22Rv1 (cell line): Measurements from ENCODE around the gene CHST13.

Experiments used
- ZFX ChIP-seq: fragments of 450-650 bp; IDR thresholded peaks from 2 replicates; pipeline ENCODE4 v1.6.1; 2017; ENCODE audit warnings: antibody characterized with exemption, borderline replicate concordance
- TF ChIP-seq, protein P1 (sequence below): fragments of 450-650 bp; IDR thresholded peaks from 2 replicates; pipeline ENCODE4 v1.5.1; 2017; ENCODE audit warnings: mild to moderate bottlenecking

DNA sequence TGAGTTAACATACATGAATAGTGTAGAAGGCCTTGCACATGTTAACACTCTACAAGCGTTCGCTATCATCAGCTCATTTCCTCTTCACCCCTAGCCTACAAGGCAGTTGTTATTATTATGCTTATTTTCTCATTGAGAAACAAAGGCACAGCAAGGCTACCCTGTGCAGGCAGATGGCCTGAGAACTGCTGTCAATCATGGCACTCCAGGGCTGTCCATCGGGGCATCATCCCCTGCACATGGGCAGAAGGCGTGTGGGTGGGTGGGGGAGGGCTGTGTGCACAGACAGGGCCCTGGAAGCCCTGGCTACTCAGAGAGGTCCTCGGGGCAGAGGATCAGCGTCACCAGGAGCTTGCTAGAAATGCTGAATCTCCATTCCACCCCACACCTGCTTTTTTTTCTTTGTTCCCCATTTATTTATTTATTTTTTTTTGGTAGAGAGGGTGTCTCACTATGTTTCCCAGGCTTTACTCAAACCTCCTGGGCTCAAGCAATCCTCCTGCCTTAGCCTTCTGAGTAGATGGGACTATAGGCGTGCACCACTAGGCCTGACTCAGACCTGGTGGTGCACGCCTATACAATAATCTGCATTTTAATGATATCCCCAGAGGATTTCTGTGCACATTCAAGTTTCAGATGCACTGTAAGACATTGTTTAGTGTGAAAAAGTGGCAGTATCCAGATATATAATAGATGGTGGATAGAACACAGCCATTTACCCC lies 38.6 kb upstream of the CHST13 start:
- TF ChIP-seq, protein P1, sequence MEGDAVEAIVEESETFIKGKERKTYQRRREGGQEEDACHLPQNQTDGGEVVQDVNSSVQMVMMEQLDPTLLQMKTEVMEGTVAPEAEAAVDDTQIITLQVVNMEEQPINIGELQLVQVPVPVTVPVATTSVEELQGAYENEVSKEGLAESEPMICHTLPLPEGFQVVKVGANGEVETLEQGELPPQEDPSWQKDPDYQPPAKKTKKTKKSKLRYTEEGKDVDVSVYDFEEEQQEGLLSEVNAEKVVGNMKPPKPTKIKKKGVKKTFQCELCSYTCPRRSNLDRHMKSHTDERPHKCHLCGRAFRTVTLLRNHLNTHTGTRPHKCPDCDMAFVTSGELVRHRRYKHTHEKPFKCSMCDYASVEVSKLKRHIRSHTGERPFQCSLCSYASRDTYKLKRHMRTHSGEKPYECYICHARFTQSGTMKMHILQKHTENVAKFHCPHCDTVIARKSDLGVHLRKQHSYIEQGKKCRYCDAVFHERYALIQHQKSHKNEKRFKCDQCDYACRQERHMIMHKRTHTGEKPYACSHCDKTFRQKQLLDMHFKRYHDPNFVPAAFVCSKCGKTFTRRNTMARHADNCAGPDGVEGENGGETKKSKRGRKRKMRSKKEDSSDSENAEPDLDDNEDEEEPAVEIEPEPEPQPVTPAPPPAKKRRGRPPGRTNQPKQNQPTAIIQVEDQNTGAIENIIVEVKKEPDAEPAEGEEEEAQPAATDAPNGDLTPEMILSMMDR: no peak
- TF ChIP-seq ZFX: no peak
